ENCODE results near the gene WDR18. TPM values are rescaled to one million over a fixed set of nuclear protein-coding genes. Genes with fewer than 3 reads are reported as not detected.
A peak's percentile ranks its signal among the peaks of the same experiment; 100 is the strongest.

Gene WDR18
- total and polyA plus RNA-seq, 4 donors, result 24.3 to 45.3 (median 37.7) TPM

- Histone ChIP-seq H3K9ac (ENCODE audit: low read depth in 1 of 2, low read length in 2 of 2) (peak overlapping the region in 1 of 2 donors; percentile 25), H3K27ac (ENCODE audit: low read depth in 1 of 2, low read length in 2 of 2) (peak overlapping the region; percentile 77 to 89), H3K9me3 (ENCODE audit: control insufficient read depth in 4 of 4, low read length in 3 of 4) (no peaks in the 10 kb centered on the region), H3K36me3 (ENCODE audit: control insufficient read depth in 4 of 4, insufficient read depth in 3 of 4, low read depth in 1 of 4, low read length in 3 of 4) (no peaks in the 10 kb centered on the region), H3K4me1 (ENCODE audit: control insufficient read depth in 4 of 4, insufficient read depth in 4 of 4, low read length in 3 of 4) (peaks cover 18 to 33% (median 24%) of the 10 kb centered on the region in 4 donors), H3K4me3 (ENCODE audit: low read depth in 1 of 3, low read length in 3 of 3) (peak overlapping the region in 1 of 3 donors; percentile 37), H3K27me3 (ENCODE audit: control insufficient read depth in 4 of 4, insufficient read depth in 4 of 4, low read length in 3 of 4) (no peaks in the 10 kb centered on the region)
- DNase-seq (ENCODE audit: low spot score), result no peak
- 69% methylated on average over 45 of the region's 45 CpGs for WGBS
- no peak for TF ChIP-seq RAD21 (IDR thresholded peaks at IDR 0.05)
Observed at GRCh38 chr19:941292-942132, 42.6 kb upstream of the WDR18 start.

DNA sequence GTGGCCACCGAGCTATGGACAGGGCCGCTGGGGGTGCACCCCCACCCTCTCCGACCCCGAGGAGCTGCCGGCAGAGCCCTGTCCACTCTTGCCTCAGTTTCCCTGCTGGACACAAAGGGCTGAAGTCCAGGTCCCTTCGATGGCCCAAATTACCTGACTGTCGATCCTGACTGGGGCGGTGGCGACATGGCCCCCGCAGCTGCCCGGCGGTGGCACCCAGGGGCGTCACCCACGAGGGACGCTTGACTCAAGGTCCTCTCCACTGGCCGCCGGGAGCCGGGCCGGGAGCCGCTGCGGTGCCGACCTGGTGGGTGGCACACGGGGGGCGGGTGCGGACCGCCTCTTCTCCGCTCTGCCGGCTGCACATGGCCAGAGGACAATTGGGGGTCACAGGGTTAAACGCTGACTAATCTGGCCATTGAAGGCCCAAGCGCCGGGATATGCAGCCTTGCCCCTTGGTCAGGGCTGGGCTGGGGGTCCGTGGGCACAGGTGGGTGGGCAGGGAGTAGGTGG lies 42.0 kb upstream of the WDR18 start:
- H3K9ac ChIP-seq (ENCODE audit: low read depth in 1 of 2, low read length in 2 of 2), result no peak overlapping the region
- no peak for DNase-seq (ENCODE audit: low spot score)
- TF ChIP-seq, protein P1, sequence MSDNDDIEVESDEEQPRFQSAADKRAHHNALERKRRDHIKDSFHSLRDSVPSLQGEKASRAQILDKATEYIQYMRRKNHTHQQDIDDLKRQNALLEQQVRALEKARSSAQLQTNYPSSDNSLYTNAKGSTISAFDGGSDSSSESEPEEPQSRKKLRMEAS (IDR thresholded peaks at IDR 0.05), result no peak
- TF ChIP-seq, protein P2, sequence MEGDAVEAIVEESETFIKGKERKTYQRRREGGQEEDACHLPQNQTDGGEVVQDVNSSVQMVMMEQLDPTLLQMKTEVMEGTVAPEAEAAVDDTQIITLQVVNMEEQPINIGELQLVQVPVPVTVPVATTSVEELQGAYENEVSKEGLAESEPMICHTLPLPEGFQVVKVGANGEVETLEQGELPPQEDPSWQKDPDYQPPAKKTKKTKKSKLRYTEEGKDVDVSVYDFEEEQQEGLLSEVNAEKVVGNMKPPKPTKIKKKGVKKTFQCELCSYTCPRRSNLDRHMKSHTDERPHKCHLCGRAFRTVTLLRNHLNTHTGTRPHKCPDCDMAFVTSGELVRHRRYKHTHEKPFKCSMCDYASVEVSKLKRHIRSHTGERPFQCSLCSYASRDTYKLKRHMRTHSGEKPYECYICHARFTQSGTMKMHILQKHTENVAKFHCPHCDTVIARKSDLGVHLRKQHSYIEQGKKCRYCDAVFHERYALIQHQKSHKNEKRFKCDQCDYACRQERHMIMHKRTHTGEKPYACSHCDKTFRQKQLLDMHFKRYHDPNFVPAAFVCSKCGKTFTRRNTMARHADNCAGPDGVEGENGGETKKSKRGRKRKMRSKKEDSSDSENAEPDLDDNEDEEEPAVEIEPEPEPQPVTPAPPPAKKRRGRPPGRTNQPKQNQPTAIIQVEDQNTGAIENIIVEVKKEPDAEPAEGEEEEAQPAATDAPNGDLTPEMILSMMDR (IDR thresholded peaks at IDR 0.05; ENCODE audit: low read depth, low read length, missing input control), result no peak
- no peak for TF ChIP-seq YY1 (IDR thresholded peaks at IDR 0.05)
- TF ChIP-seq HNF4G (IDR thresholded peaks at IDR 0.05), result no peak
- TF ChIP-seq HNF4A (conservative IDR thresholded peaks at IDR 0.05), result no peak
- no peak for TF ChIP-seq FOXA1 (IDR thresholded peaks at IDR 0.05)
- TF ChIP-seq SP1 (IDR thresholded peaks at IDR 0.05), result no peak
- no peak for TF ChIP-seq ZBTB33 (IDR thresholded peaks at IDR 0.05)
- TF ChIP-seq REST (IDR thresholded peaks at IDR 0.05), result no peak
- TF ChIP-seq GABPA (IDR thresholded peaks at IDR 0.05 in 1 of 2, conservative IDR thresholded peaks at IDR 0.05 in 1 of 2), result no peak
- TF ChIP-seq EGR1 (IDR thresholded peaks at IDR 0.05; ENCODE audit: low read depth in 2 of 2), result no peak
- TF ChIP-seq TAF1 (conservative IDR thresholded peaks at IDR 0.05), result no peak
- TF ChIP-seq JUND (IDR thresholded peaks at IDR 0.05), result no peak
- no peak for TF ChIP-seq RAD21 (IDR thresholded peaks at IDR 0.05)
- no peak for TF ChIP-seq FOXA2 (IDR thresholded peaks at IDR 0.05)
- peaks cover 18 to 33% (median 24%) of the 10 kb centered on the region in 4 donors for H3K4me1 ChIP-seq (ENCODE audit: control insufficient read depth in 4 of 4, insufficient read depth in 4 of 4, low read length in 3 of 4)
- no peak overlapping the region for H3K27ac ChIP-seq (ENCODE audit: low read depth in 1 of 2, low read length in 2 of 2)
- no peaks in the 10 kb centered on the region for H3K27me3 ChIP-seq (ENCODE audit: control insufficient read depth in 4 of 4, insufficient read depth in 4 of 4, low read length in 3 of 4)
- H3K9me3 ChIP-seq (ENCODE audit: control insufficient read depth in 4 of 4, low read length in 3 of 4), result no peaks in the 10 kb centered on the region
- H3K4me3 ChIP-seq (ENCODE audit: low read depth in 1 of 3, low read length in 3 of 3), result no peak overlapping the region
- H3K36me3 ChIP-seq (ENCODE audit: control insufficient read depth in 4 of 4, insufficient read depth in 3 of 4, low read depth in 1 of 4, low read length in 3 of 4), result no peaks in the 10 kb centered on the region
- WGBS, result 94% methylated on average over 32 of the region's 32 CpGs
